Measurements from ENCODE around the gene TEX261.

Gene TEX261

DNA sequence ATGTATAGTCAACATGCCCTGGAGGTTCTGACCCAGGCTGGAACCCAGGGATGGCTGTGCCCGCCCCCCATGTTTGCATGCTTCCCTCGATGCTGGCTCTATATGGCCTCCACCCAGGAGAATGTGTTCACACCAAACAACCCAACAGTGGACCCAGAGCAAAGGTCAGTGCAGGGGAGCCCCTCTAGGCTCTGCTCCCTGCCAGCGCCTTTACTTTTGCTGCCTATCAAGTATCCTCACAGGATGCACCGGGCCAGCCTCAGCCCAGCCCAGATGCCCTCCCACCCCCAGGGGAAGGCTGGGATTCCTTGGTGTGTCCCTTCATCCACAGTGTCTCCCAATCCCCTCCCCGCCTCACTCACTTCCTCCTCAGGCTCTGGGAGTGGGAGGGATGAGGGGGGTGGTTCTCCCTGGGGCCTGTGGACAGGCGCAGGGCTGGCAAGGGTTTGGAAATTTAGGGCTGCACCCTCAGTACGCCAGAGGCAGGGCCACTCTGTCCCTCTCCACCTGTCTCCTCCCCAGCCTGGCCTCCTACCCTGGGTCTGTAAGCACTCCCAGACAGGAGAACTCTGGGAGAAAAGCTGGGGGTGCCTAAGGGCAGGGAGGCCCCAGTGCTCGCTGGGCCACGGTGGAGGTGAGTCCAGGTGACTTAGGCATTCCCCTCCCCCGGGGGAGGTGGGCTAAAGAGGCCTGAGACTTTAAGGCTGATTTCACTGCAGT lies 56.6 kb downstream of the TEX261 start:
- no peak for DNase-seq (ENCODE audit: low read depth in 1 of 2, low spot score in 1 of 2)

DNA sequence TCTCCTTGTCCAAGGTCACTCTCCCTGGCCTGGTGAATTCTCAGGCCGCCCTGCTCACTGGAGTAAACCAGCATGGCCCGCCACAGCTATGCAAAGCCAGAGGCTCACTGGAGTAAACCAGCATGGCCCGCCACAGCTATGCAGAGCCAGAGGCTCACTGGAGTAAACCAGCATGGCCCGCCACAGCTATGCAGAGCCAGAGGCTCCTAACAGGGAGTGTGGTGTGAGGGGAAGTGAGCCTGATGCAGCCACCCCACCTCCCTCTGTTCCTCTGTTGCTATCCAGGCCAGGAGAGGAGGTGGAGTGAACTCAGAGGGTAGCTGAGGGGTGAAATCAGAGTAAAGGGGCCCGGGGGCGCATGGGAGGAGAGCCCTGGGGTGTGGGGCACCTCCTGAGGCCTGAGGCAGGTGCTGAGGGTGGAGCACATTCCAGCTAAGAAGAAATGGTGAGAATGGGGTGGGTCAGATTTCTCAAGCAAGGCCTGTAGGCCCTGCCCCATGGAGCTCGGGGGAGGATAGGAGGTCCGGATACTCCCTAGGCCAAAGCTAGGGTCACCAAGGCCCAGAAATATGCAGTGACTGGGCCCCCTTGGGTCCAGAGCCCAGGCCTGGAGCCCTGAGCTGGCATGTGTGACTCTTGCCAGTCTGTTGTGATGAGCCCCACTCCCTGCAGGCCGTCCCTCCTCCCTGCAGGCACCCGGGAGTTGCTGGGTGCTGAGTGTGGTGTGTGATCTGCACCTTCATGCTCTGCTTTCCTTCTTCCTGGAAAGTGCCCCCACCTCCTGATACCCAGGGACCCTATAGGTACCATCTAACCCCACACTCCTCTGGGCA lies 57.5 kb downstream of the TEX261 start:
- DNase-seq (ENCODE audit: low read depth in 1 of 2, low spot score in 1 of 2) = no peak

DNA sequence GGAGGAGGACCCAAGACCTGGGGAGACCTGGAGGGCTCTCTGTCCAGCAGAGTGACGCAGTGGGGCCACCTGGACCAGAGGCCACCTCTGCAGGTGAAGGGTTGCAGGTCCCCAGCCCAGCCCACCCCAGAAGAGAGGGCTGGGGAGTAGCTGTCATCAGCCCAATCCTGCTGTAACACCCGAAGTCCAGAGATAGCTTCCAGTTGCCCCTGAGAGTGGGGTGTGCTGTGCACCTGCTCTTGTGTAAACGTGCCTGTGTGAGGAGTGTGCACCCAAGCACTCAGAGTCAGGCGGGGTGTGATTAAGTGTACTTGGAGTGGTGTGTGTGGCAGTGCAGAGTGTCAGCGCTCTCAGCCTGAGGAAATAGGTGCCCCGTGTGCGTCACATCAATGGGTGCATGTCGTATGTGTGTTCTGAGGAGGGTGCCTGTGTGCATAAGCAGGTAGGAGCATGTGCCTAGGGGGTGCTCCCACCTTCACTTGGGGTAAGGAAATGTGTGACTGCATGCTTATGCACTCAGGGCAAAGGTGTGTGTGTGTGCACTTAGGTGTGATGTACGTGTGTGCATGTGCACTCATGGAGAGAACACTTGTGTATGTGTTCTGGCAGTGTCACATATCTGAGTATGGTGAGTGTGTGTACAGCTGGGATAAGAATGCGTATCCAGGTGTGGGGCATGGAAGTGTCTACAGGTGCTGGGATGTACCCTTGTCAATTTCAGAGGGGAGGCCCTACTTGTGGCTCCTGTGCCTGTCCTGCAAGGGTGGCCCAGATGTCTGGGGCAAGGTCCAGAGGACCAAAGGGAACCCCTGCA lies 58.3 kb downstream of the TEX261 start:
- no peak for DNase-seq (ENCODE audit: low read depth in 1 of 2, low spot score in 1 of 2)
